MM.1S (cell line): ENCODE data around the gene MMP21.

Source experiments
- DNase-seq: peaks from one replicate; pipeline ENCODE4 v3.0.0-alpha.2; 2015
- H2AFZ ChIP-seq: fragments of 300-600 bp; sonication (generic); 2 replicates; pipeline ENCODE4 v1.6.0; 2016; ENCODE audit warnings: antibody characterized with exemption, low read length
- H3F3A ChIP-seq: fragments of 300-600 bp; sonication (generic); 2 replicates; pipeline ENCODE4 v1.6.1; 2016; ENCODE audit warnings: mild to moderate bottlenecking, antibody characterized with exemption, low read length, moderate library complexity, mixed read lengths; ENCODE audit not compliant: insufficient read depth
- H3K27ac ChIP-seq: fragments of 300-600 bp; sonication (generic); 2 replicates; pipeline ENCODE4 v1.5.1; 2016; ENCODE audit warnings: mild to moderate bottlenecking, low read length
- H3K27me3 ChIP-seq: fragments of 300-600 bp; sonication (generic); replicated peaks from 2 replicates; pipeline ENCODE4 v1.6.0; 2016; ENCODE audit warnings: low read length; ENCODE audit not compliant: insufficient read depth
- H3K36me3 ChIP-seq: fragments of 300-600 bp; sonication (generic); replicated peaks from 2 replicates; pipeline ENCODE4 v1.6.1; 2016; ENCODE audit warnings: mild to moderate bottlenecking, low read length, mixed read lengths; ENCODE audit not compliant: insufficient read depth
- H3K4me1 ChIP-seq: fragments of 300-600 bp; sonication (generic); 2 replicates; pipeline ENCODE4 v1.6.1; 2016; ENCODE audit warnings: low read length, mixed read lengths
- H3K4me2 ChIP-seq: fragments of 300-600 bp; sonication (generic); 2 replicates; pipeline ENCODE4 v1.6.0; 2016; ENCODE audit warnings: low read depth, low read length
- H3K4me3 ChIP-seq: fragments of 300-600 bp; sonication (generic); 2 replicates; pipeline ENCODE4 v1.5.1; 2016; ENCODE audit warnings: low read length, mixed read lengths
- H3K79me2 ChIP-seq: fragments of 300-600 bp; sonication (generic); 2 replicates; pipeline ENCODE4 v1.6.1; 2016; ENCODE audit warnings: mixed run types, low read length, mixed read lengths
- H3K9ac ChIP-seq: fragments of 300-600 bp; sonication (generic); 2 replicates; pipeline ENCODE4 v1.6.1; 2016; ENCODE audit warnings: low read length, mixed read lengths
- H3K9me2 ChIP-seq: fragments of 300-600 bp; sonication (generic); replicated peaks from 2 replicates; pipeline ENCODE4 v1.6.1; 2016; ENCODE audit warnings: mild to moderate bottlenecking, low read length, mixed read lengths; ENCODE audit not compliant: insufficient read depth
- H3K9me3 ChIP-seq: fragments of 300-600 bp; sonication (generic); replicated peaks from 2 replicates; pipeline ENCODE4 v1.6.1; 2016; ENCODE audit warnings: mild to moderate bottlenecking, low read length, mixed read lengths; ENCODE audit not compliant: insufficient read depth
- H4K20me1 ChIP-seq: fragments of 300-600 bp; sonication (generic); 2 replicates; pipeline ENCODE4 v1.6.1; 2016; ENCODE audit warnings: mild to moderate bottlenecking, low read length, moderate library complexity, mixed read lengths; ENCODE audit not compliant: insufficient read depth
- CTCF ChIP-seq: fragments of 300-600 bp; sonication (generic); IDR thresholded peaks from 2 replicates; pipeline ENCODE4 v1.5.1; 2016; ENCODE audit warnings: antibody characterized with exemption, low read length, mixed read lengths
- EZH2 ChIP-seq: fragments of 300-600 bp; sonication (generic); optimal IDR thresholded peaks from 2 replicates; pipeline ENCODE3; 2017; ENCODE audit warnings: low read depth, mild to moderate bottlenecking, antibody characterized with exemption, low read length, mixed read lengths
- EZH2phosphoT487 ChIP-seq: fragments of 300-600 bp; sonication (generic); IDR thresholded peaks from 2 replicates; pipeline ENCODE4 v1.6.1; 2018; ENCODE audit warnings: antibody characterized with exemption, low read length

The MMP21 gene

GRCh38 chr10:125802131-125802530, 26.5 kb upstream of the MMP21 start:
- no peak for DNase-seq
- H3K79me2 ChIP-seq: no peaks in the 10 kb centered on the region
- no peaks in the 10 kb centered on the region for H3K36me3 ChIP-seq
- H3K9ac ChIP-seq: no peak overlapping the region
- H3K4me1 ChIP-seq: peaks cover 30% of the 10 kb centered on the region
- H4K20me1 ChIP-seq: no peaks in the 10 kb centered on the region
- H3K9me3 ChIP-seq: no peaks in the 10 kb centered on the region
- H2AFZ ChIP-seq: no peak overlapping the region
- H3K4me3 ChIP-seq: no peak overlapping the region
- no peaks in the 10 kb centered on the region for H3K9me2 ChIP-seq
- H3K27me3 ChIP-seq: no peaks in the 10 kb centered on the region
- peaks cover 19% of the 10 kb centered on the region for H3F3A ChIP-seq
- H3K27ac ChIP-seq: no peak overlapping the region
- TF ChIP-seq EZH2: no peak
- TF ChIP-seq CTCF: no peak
- TF ChIP-seq EZH2phosphoT487: no peak
- no peak overlapping the region for H3K4me2 ChIP-seq

GRCh38 chr10:125801574-125801973, 26.0 kb upstream of the MMP21 start:
- no peak for DNase-seq
- Histone ChIP-seq H3K4me3 (no peak overlapping the region), H3K27ac (no peak overlapping the region), H3K9me2 (no peaks in the 10 kb centered on the region), H3K4me2 (no peak overlapping the region), H3K27me3 (no peaks in the 10 kb centered on the region), H4K20me1 (no peaks in the 10 kb centered on the region), H2AFZ (no peak overlapping the region), H3K79me2 (no peaks in the 10 kb centered on the region), H3K36me3 (no peaks in the 10 kb centered on the region), H3K4me1 (peaks cover 35% of the 10 kb centered on the region), H3K9me3 (no peaks in the 10 kb centered on the region), H3K9ac (no peak overlapping the region), H3F3A (peaks cover 24% of the 10 kb centered on the region)
- TF ChIP-seq CTCF (no peak), EZH2 (no peak), EZH2phosphoT487 (no peak)

DNA sequence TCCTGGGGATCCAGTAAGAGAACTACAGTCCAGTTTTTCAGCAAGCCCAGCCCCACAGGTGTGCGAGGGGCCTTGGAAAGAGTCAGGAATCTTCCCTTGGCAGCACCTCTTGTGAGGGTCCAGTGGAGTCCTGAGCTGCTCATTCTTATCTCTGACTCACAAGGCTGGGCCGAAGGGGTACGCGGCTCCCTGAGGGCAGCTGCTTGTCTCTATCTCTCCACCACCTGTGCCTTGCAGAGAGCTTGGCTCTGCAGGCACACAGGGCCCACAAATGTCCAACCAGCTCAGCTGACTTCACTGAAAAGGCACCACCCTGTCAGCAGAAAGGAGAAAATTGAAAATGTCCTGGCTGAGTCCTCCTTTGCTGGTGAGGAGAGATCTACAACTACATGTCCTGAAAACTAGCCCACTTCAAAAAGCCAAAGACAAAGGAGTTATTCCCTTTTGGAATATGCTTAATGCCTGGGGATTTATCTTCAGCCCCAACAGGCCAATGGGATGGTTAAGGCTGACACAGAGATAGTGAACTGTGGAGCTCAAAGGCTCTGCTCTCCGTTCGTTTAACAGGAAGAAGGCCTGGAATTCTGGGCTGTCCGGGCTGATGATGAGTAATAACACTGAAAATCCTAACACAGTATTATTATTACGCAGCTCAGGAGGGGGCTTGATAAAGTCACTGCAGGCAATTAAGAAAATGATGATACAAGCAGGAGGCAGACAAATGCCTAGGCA, 24.0 kb upstream of the MMP21 start:
- Histone ChIP-seq H3K9me3 (no peaks in the 10 kb centered on the region), H3K27ac (no peak overlapping the region), H4K20me1 (no peaks in the 10 kb centered on the region), H3K36me3 (no peaks in the 10 kb centered on the region), H3K4me1 (peaks cover 55% of the 10 kb centered on the region), H3K9me2 (no peaks in the 10 kb centered on the region), H3K79me2 (no peaks in the 10 kb centered on the region), H3K4me3 (no peak overlapping the region), H3K27me3 (no peaks in the 10 kb centered on the region), H3K9ac (no peak overlapping the region), H2AFZ (no peak overlapping the region), H3F3A (peaks cover 44% of the 10 kb centered on the region), H3K4me2 (no peak overlapping the region)
- DNase-seq: no peak
- TF ChIP-seq EZH2phosphoT487 (no peak), EZH2 (no peak), CTCF (no peak)
